Measurements from ENCODE around the gene PIK3CB. TPM values are rescaled to one million over a fixed set of nuclear protein-coding genes. Genes with fewer than 3 reads are reported as not detected.

PIK3CB gene
- total RNA-seq, 1 experiment from 2014 or later: 35.6 TPM

GRCh38 chr3:138781012-138781470 lies 53.7 kb downstream of the PIK3CB start:
- H3K36me3 Mint-ChIP-seq (ENCODE audit: insufficient read depth in 1 of 3, low read depth in 3 of 3): peaks cover 15 to 24% (median 19%) of the 10 kb centered on the region in 3 experiments
- Histone ChIP-seq H3K18ac (ENCODE audit: insufficient read length, low read depth, low read length) (no peak overlapping the region), H2BK120ac (ENCODE audit: low read depth, low read length, poor library complexity, severe bottlenecking) (no peak overlapping the region), H3K14ac (ENCODE audit: insufficient read depth, low read length) (no peak overlapping the region), H3K4me1 (ENCODE audit: insufficient read depth, low read length) (no peaks in the 10 kb centered on the region), H3K79me2 (ENCODE audit: insufficient read depth, low read length) (no peaks in the 10 kb centered on the region; the same call in 1 of the 2 replicates), H4K8ac (replicated peaks; ENCODE audit: insufficient read length, low read depth, low read length) (no peak overlapping the region), H3T11ph (ENCODE audit: low read length) (no peak overlapping the region), H4K91ac (ENCODE audit: insufficient read length, low read depth, low read length) (no peak overlapping the region), H3K27ac (ENCODE audit: insufficient read length, low read depth, low read length) (no peak overlapping the region), H4K20me1 (ENCODE audit: control insufficient read depth, insufficient read depth, insufficient read length) (no peaks in the 10 kb centered on the region), H2BK20ac (ENCODE audit: low read depth, low read length, poor library complexity, severe bottlenecking) (no peak overlapping the region), H3K27me3 (ENCODE audit: insufficient read depth, low read length) (no peaks in the 10 kb centered on the region), H3K56ac (ENCODE audit: insufficient read length, low read depth, low read length) (no peak overlapping the region), H3K79me1 (ENCODE audit: insufficient read depth, low read depth, low read length, poor library complexity, severe bottlenecking) (peaks cover 3% of the 10 kb centered on the region), H2AK5ac (ENCODE audit: insufficient read length, low read length) (no peak overlapping the region), H2BK5ac (ENCODE audit: insufficient read length, low read length) (no peak overlapping the region), H3K9me3 (ENCODE audit: control insufficient read depth, low read depth, low read length) (no peaks in the 10 kb centered on the region), H2BK12ac (ENCODE audit: insufficient read length, low read depth, low read length) (no peak overlapping the region), H3K9ac (ENCODE audit: extremely low read depth, insufficient read length, low read length) (no peak overlapping the region), H3K23me2 (ENCODE audit: insufficient read length, low read depth, low read length, poor library complexity, severe bottlenecking) (no peaks in the 10 kb centered on the region), H2BK15ac (ENCODE audit: low read depth, low read length) (no peak overlapping the region), H4K5ac (ENCODE audit: insufficient read length, low read depth, low read length) (no peak overlapping the region), H3K23ac (ENCODE audit: insufficient read length, low read depth, low read length) (no peak overlapping the region), H3K4me2 (ENCODE audit: insufficient read depth, insufficient read length, low read length) (no peak overlapping the region), H2AFZ (ENCODE audit: low read length) (no peak overlapping the region), H3K4ac (ENCODE audit: low read depth, low read length) (no peak overlapping the region)
- peaks cover 3 to 4% of the 10 kb centered on the region in 2 experiments; a peak in 2 of 5 replicates for H3K9me3 Mint-ChIP-seq
- peaks cover 3% of the 10 kb centered on the region in 2 experiments for H3K4me1 Mint-ChIP-seq
- WGBS (ENCODE audit: extremely low coverage, insufficient read length, low lambda C conversion rate): no CpG with 5 or more reads among the region's 5 CpGs
- no peaks in the 10 kb centered on the region for H3K27me3 Mint-ChIP-seq (ENCODE audit: low read depth)
- H3K4me3 Mint-ChIP-seq: no peak overlapping the region
- no peak overlapping the region; a peak in 1 of 7 replicates for H3K27ac Mint-ChIP-seq
- TF ChIP-seq CTCF (conservative IDR thresholded peaks at IDR 0.05): no peak
- DNase-seq: no peak
